Endothelial cell of umbilical vein (primary cell): ENCODE measurements around the gene FANCI. TPM values are rescaled to one million over a fixed set of nuclear protein-coding genes. Genes with fewer than 3 reads are reported as not detected.

Source experiments
- BruUV-seq: library from RNA; stranded (reverse); fragments of 400-500 nt; replicated peaks from 2 replicates; lab custom pipeline; 2021; lab: Mats Ljungman, UMichigan
- CTCF ChIA-PET: fragments of 300-600, 350-600 bp; sonication (Branson Sonifier 250); formaldehyde crosslinking; loops from one replicate; lab custom pipeline; 2021; ENCODE audit warnings: antibody characterized with exemption, inconsistent platforms; lab: Charles Lee
- POLR2A ChIA-PET: fragments of 300-600, 350-600 bp; sonication (Branson Sonifier 250); formaldehyde crosslinking; loops from one replicate; lab custom pipeline; 2021; ENCODE audit warnings: antibody characterized with exemption, inconsistent platforms; lab: Charles Lee
- DNase-seq: peaks from one replicate; pipeline ENCODE4 v3.0.0-alpha.2; 2011; ENCODE audit warnings: low read depth, low spot score
- FAIRE-seq: peaks from 2 replicates; lab custom pipeline; 2011; peaks lifted over from hg19 to GRCh38; lab: Jason Lieb, UNC
- H2AFZ ChIP-seq: 2 replicates; pipeline ENCODE4 v1.6.0; 2012; ENCODE audit warnings: low read depth, low read length, control low read depth, inconsistent platforms
- H3K27ac ChIP-seq: 2 replicates; pipeline ENCODE4 v1.5.1; 2011; ENCODE audit warnings: low read depth, mild to moderate bottlenecking, control low read depth, low read length, moderate library complexity; ENCODE audit not compliant: insufficient read depth
- H3K27me3 ChIP-seq, 2 experiments: 2 replicates each; pipeline versions ENCODE4 v1.6.0 to v1.6.1; 2011; ENCODE audit warnings: low read length in 2 of 2, mixed read lengths in 1 of 2; ENCODE audit not compliant: control insufficient read depth in 2 of 2, insufficient read depth in 2 of 2
- H3K36me3 ChIP-seq, 2 experiments: 2 replicates in 1 of 2; 3 replicates in 1 of 2; pipeline ENCODE4 v1.5.1; 2011; ENCODE audit warnings: low read length in 2 of 2, mild to moderate bottlenecking in 1 of 2, moderate library complexity in 1 of 2; ENCODE audit not compliant: control insufficient read depth in 2 of 2, insufficient read depth in 2 of 2; ENCODE audit errors: extremely low read depth in 1 of 2
- H3K4me1 ChIP-seq: 3 replicates; pipeline ENCODE4 v1.5.1; 2011; ENCODE audit warnings: mild to moderate bottlenecking, low read length; ENCODE audit not compliant: control insufficient read depth, insufficient read depth; ENCODE audit errors: extremely low read depth
- H3K4me2 ChIP-seq: 2 replicates; pipeline ENCODE4 v1.6.1; 2011; ENCODE audit warnings: low read length, control low read depth, mixed read lengths; ENCODE audit not compliant: insufficient read depth
- H3K4me3 ChIP-seq, 3 experiments: fragments of 200-600 bp in 1 of 3; sonication (generic), shearing (Covaris generic) in 1 of 3; replicated peaks in 1 of 3; 2 replicates each; pipeline ENCODE4 v1.5.1; 2011 to 2016; ENCODE audit warnings: control low read depth in 3 of 3, low read length in 3 of 3, mild to moderate bottlenecking in 2 of 3, inconsistent platforms in 1 of 3, low read depth in 1 of 3, moderate library complexity in 1 of 3; ENCODE audit not compliant: insufficient read depth in 1 of 3
- H3K79me2 ChIP-seq: 2 replicates; pipeline ENCODE4 v1.6.0; 2012; ENCODE audit warnings: low read length, inconsistent platforms; ENCODE audit not compliant: control insufficient read depth, insufficient read depth
- H3K9ac ChIP-seq: replicated peaks from 2 replicates; pipeline ENCODE3; 2011; ENCODE audit warnings: low read length, control low read depth; ENCODE audit not compliant: insufficient read depth; ENCODE audit errors: extremely low read depth
- H3K9me1 ChIP-seq: replicated peaks from 3 replicates; pipeline ENCODE4 v1.6.0; 2011; ENCODE audit warnings: mild to moderate bottlenecking, low read length; ENCODE audit not compliant: control insufficient read depth, insufficient read depth; ENCODE audit errors: extremely low read depth
- H3K9me3 ChIP-seq: replicated peaks from 2 replicates; pipeline ENCODE4 v1.5.1; 2012; ENCODE audit warnings: low read length, inconsistent platforms; ENCODE audit not compliant: control insufficient read depth, insufficient read depth
- H4K20me1 ChIP-seq: replicated peaks from 2 replicates; pipeline ENCODE3; 2011; ENCODE audit warnings: mild to moderate bottlenecking, low read length; ENCODE audit not compliant: control insufficient read depth, insufficient read depth; ENCODE audit errors: extremely low read depth
- CTCF ChIP-seq, 2 donors: IDR thresholded peaks; 1 replicate in 1 of 2; 2 replicates in 1 of 2; pipeline ENCODE4 v1.5.1; 2011; ENCODE audit warnings: low read length in 2 of 2, mild to moderate bottlenecking in 2 of 2, moderate library complexity in 2 of 2, control low read depth in 1 of 2, inconsistent platforms in 1 of 2, low read depth in 1 of 2; ENCODE audit not compliant: insufficient read depth in 1 of 2; ENCODE audit errors: extremely low read depth in 1 of 2
- EZH2 ChIP-seq: IDR thresholded peaks from 2 replicates; pipeline ENCODE4 v1.6.1; 2012; ENCODE audit warnings: borderline replicate concordance, low read depth, mild to moderate bottlenecking, moderate library complexity, low read length, inconsistent platforms; ENCODE audit not compliant: severe bottlenecking
- FOS ChIP-seq: IDR thresholded peaks from 2 replicates; pipeline ENCODE4 v1.6.1; 2011; ENCODE audit warnings: mild to moderate bottlenecking, low read length, moderate library complexity, borderline replicate concordance; ENCODE audit not compliant: insufficient read depth
- GATA2 ChIP-seq: IDR thresholded peaks from 2 replicates; pipeline ENCODE4 v1.7.0; 2011; ENCODE audit warnings: low read depth, mild to moderate bottlenecking, moderate library complexity, mixed read lengths, low read length; ENCODE audit not compliant: insufficient read length, insufficient read depth
- JUN ChIP-seq: IDR thresholded peaks from 2 replicates; pipeline ENCODE4 v1.6.1; 2011; ENCODE audit warnings: borderline replicate concordance, low read depth; ENCODE audit not compliant: insufficient read length, insufficient read depth
- MAX ChIP-seq: IDR thresholded peaks from 2 replicates; pipeline ENCODE4 v1.6.1; 2011; ENCODE audit not compliant: insufficient read depth, insufficient read length
- MYC ChIP-seq: IDR thresholded peaks from one replicate; pipeline ENCODE4 v1.6.1; 2011; ENCODE audit warnings: mild to moderate bottlenecking, low read depth, low read length
- POLR2A ChIP-seq: IDR thresholded peaks from 2 replicates; pipeline ENCODE4 v1.6.1; 2012; ENCODE audit warnings: low read depth, mild to moderate bottlenecking, control low read depth, low read length
- POLR2AphosphoS5 ChIP-seq: IDR thresholded peaks from 2 replicates; pipeline ENCODE4 v1.6.1; 2012; ENCODE audit warnings: low read depth, mild to moderate bottlenecking, control low read depth, low read length, moderate library complexity; ENCODE audit not compliant: insufficient read depth
- dilution Hi-C: fragments of 300-500 bp; cut with MboI; formaldehyde crosslinking; loops from one replicate; pipeline ENCODE4 v1.15.0; 2019; ENCODE audit warnings: low sequenced_read_pairs; ENCODE audit not compliant: extremely low pct_ligation_motif_present
- intact Hi-C: fragments of 100-400 bp; cut with micrococcal nuclease; formaldehyde crosslinking; loops from one replicate; pipeline ENCODE4 v1.10.0; 2022
- polyA plus RNA-seq, 4 experiments: library from polyadenylated mRNA; depleted of rRNA in 3 of 4; stranded (reverse) in 3 of 4; unstranded in 1 of 4; fragments of >200 nt; gene quantifications; 2 replicates each; pipeline versions ENCODE4 v1.2.1 to v1.2.3, GENCODE V29; 2011 to 2012; ENCODE audit warnings: missing spikeins in 1 of 4
- total RNA-seq: library from RNA; stranded (reverse); gene quantifications from 2 replicates; pipeline ENCODE4 v1.2.3, GENCODE V29; 2021

Gene FANCI
- total and polyA plus RNA-seq, 2 donors (not counting 3 experiments of a cell fraction or from before 2014, with no cell fraction given) = 10.8 to 74.7 TPM

- no TSS peak for BruUV-seq
- Histone ChIP-seq H3K4me3 (no peak overlapping the region), H3K9me1 (no peaks in the 10 kb centered on the region), H3K4me2 (no peak overlapping the region), H3K9ac (no peak overlapping the region), H2AFZ (no peak overlapping the region), H3K4me1 (no peaks in the 10 kb centered on the region), H3K9me3 (no peaks in the 10 kb centered on the region), H4K20me1 (no peaks in the 10 kb centered on the region), H3K36me3 (no peaks in the 10 kb centered on the region), H3K79me2 (no peaks in the 10 kb centered on the region), H3K27me3 (peaks cover 12 to 13% of the 10 kb centered on the region in 2 experiments), H3K27ac (no peak overlapping the region)
- dilution Hi-C loops (no loop called here), intact Hi-C loops (no loop called here)
- ChIA-PET POLR2A (no interaction called here), CTCF (no interaction called here)
- no peak for FAIRE-seq
- DNase-seq = no peak
- TF ChIP-seq CTCF (IDR thresholded peaks at IDR 0.05; ENCODE audit: extremely low read depth in 1 of 2, insufficient read depth in 1 of 2, low read depth in 1 of 2, low read length in 2 of 2) (no peak), FOS (no peak), MAX (no peak), EZH2 (no peak)
These were observed 108.7 kb downstream of the FANCI start for GRCh38 chr15:89352476-89352875.

GRCh38 chr15:89353991-89354390, 110.2 kb downstream of the FANCI start:
- Histone ChIP-seq H3K4me3 (no peak overlapping the region), H3K9me1 (no peaks in the 10 kb centered on the region), H3K9ac (no peak overlapping the region), H2AFZ (no peak overlapping the region), H3K27ac (no peak overlapping the region), H3K79me2 (no peaks in the 10 kb centered on the region), H3K36me3 (no peaks in the 10 kb centered on the region), H4K20me1 (no peaks in the 10 kb centered on the region), H3K9me3 (no peaks in the 10 kb centered on the region), H3K27me3 (peaks cover 20 to 22% of the 10 kb centered on the region in 2 experiments), H3K4me1 (no peaks in the 10 kb centered on the region), H3K4me2 (no peak overlapping the region)
- TF ChIP-seq POLR2AphosphoS5 (no peak), JUN (no peak), GATA2 (no peak), MYC (no peak), EZH2 (no peak), MAX (no peak), FOS (no peak), POLR2A (no peak), CTCF (IDR thresholded peaks at IDR 0.05; ENCODE audit: extremely low read depth in 1 of 2, insufficient read depth in 1 of 2, low read depth in 1 of 2, low read length in 2 of 2) (no peak)
- intact Hi-C loops = no loop called here
- BruUV-seq = no TSS peak
- CTCF ChIA-PET = interaction anchor here (0.8 to 8.0 kb wide), 5 partner anchors 16 to 147 kb away, joined by 3 to 262 read pairs (median 4); no protein-coding TSS in a partner anchor
- DNase-seq (no peak), FAIRE-seq (no peak)
- dilution Hi-C loops = no loop called here
- POLR2A ChIA-PET = no interaction called here
